ENCODE data around the gene CPT1B. TPM values are rescaled to one million over a fixed set of nuclear protein-coding genes. Genes with fewer than 3 reads are reported as not detected.

CPT1B gene
- 1.9 TPM in 1 of 2 replicates, not detected in the other for total RNA-seq

DNA sequence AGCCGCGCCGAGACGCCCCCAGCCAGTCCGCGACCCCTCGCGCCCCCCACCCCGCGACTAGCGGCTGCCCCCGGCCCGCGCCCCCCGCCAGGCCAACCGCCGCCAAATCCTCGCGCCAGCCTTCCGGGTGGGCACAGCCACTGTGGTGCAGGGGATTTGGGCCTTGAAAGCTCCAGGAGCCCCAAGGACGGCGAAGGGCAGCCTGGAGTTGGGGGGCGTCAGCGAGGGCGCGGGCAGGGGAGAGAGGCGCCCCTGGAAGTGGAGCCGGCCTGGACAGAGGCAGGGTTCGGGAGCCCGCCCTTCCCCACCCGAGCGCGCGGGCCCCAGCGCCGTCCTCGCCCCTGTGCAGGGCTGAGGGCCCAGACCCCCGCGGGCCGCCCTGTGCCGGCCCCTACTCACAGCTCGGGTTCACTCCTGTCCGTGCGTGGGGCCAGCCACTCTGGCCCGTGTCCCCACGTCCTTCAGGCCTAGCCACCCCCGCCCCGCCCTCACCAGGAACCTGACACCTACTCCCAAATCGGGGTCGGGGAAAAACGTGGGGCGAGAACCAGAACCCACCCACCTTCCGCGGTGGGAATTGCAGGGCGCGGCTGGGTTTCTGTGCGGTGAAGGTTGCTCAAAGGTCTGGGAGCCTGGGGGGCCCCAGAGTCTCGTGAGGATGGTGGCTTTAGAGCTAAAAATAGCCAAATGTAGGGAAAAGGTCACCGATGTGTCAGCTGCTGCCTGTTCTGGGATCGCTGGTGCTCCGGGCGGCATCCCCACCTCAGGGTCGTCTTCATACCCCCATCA is at the start of gene CPT1B:
TSS of gene CPT1B (minus strand) at position 441 of the 789 bp plus-strand sequence. CDS start 512 bp downstream, outside the sequence.

GRCh38 chr22:50600538-50600937 is 22.3 kb upstream of the CPT1B start, which contains the start of gene MAPK8IP2:
Gene MAPK8IP2 (plus strand): TSS chr22:50600793. CDS start chr22:50600819, 26 bp downstream.

DNA sequence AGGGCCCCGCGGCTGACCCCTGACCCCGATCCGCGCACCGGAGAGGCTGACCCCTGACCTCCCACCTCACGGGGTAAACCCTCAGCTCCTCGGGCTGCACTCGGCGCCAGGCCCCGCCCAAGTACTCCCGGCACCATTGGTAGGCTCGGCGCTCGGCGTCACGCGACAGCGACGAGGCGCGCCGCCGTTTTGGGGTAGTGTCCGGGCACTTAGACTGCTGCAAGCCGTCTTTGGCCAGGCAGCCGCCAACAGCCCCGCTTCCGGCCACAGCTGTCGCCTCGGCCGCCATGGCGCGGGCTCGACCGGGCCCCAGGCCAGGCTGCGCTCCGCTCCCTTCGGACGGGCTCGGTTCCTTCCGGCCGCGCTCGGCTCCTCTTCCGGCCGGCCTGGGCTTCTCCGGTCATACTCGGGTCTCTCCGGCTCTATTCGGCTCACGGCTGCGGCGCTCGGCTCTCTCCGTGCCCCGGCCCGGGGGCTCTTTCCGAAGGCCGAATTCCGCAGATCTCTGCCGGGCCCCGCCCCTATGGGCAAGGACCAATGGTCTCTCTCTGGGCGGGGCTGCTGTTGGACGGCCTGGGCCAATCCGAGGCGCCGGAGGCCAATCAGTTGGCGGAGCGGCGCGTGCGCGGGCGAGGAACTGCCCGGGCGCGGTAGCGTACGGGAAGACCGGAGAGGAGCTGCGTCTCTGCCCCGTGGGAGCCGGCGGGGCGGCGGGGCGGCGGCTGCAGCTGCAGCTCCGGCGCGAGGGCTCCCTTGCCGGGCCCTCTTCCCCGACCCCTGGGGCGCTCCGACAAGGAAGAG is 4.5 kb upstream of the CPT1B start, which contains the start of gene CHKB:
TSS of gene CHKB (minus strand) at position 357 of the 801 bp plus-strand sequence. CDS start at position 289, 68 bp downstream.

GRCh38 chr22:50562523-50563412 is 15.5 kb downstream of the CPT1B start, which contains the start of gene SYCE3:
Gene SYCE3 (minus strand): TSS chr22:50562919. CDS start chr22:50556405, 6,514 bp downstream.

DNA sequence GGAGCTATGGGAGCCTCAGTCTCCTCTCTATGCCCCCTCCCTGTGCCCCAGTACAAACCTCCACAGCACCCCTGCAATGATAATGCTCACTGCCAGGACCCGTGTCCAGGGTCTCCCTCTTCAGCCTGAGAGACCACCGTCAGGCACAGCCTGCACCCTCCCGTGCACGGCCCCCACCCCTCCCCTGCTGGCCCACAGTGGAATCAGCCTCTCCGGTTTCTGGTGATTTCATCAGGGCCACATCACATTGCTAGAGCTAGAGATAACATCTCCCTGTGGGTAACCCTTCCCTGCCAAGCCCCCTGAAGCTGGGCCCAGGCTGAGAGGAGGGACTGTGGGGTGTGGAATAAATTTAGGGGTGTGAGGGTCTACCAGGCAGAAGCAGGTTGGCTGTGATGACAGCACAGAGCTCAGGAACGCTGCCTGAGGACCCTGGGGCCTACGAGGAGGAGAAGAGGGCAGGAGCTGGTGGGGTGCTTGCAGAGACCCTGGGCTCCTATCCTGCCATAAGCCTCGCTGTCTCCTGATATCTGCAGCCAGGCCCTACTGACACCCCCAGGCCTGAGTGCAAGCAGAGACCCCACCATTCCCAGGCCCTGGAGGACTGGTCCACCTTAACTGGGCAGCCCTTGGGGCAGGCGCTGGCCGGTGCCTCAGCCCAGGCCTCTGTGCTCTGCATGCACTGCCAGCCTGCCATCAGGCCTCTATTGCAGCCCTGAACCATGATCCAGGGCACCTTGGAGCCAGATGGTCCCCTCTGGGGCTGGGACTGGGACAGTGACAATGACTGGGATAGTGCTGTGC is 32.5 kb downstream of the CPT1B start, which contains the start of gene KLHDC7B:
TSS of gene KLHDC7B (plus strand) at position 378 of the 804 bp plus-strand sequence. CDS start at position 723, 345 bp downstream.

DNA sequence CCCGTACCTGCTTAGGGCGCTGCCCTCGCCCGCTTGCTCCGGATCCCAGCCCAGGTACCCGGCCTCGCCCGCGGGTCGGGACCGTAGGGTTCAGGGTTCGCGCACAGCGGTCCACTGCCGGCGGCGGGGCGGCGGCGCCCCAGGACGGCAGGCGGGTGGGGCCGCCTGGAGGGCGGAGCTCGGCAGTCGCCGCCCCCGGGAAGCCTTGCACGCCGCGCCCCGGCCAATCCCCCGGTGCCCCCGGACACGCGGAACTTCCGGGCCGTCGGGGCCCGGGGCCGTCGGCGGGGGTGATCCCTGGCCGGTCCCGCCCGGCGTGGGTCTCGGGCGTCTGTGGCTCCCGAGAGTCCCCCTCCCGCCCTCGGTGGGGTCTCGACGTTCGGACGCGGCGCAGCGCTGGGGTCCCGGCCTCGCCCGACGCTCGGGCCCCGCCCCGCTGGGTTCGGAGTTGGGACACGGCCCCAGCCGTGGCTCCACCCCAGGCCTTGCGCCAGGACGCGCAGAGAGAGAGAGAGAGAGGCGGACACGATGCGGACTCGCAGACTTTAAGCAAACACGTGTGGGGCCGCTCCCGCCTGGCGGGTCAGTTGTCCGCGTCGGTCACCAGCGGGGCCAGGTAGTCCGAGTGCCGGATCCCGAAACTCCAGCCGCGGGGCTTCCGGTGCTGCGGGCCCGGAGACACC is 48.2 kb downstream of the CPT1B start, which contains the start of gene TYMP:
TSS of gene TYMP (minus strand) at position 116 of the 683 bp plus-strand sequence. CDS start 303 bp downstream, outside the sequence.

GRCh38 chr22:50525104-50525857 is 52.9 kb downstream of the CPT1B start, which contains the start of gene SCO2:
Gene SCO2 (minus strand): TSS chr22:50525598. CDS start chr22:50524411, 1,187 bp downstream.

Other genes with a start within 250 kb of the CPT1B start
- 37.6 and 52.5 TPM in 2 replicates for gene PPP6R2, start 235.1 kb downstream of the CPT1B start, total RNA-seq
- gene SBF1, start 103.4 kb downstream of the CPT1B start, total RNA-seq, result 74.1 and 83.3 TPM in 2 replicates
- 5.9 and 14.1 TPM in 2 replicates for gene ADM2, start 96.9 kb downstream of the CPT1B start, total RNA-seq
- 0.33 and 1.5 TPM in 2 replicates for gene MIOX, start 91.6 kb downstream of the CPT1B start, total RNA-seq
- 102 and 128 TPM in 2 replicates for gene LMF2, start 70.7 kb downstream of the CPT1B start, total RNA-seq
- 27.3 and 81.8 TPM in 2 replicates for gene NCAPH2, start 70.2 kb downstream of the CPT1B start, total RNA-seq
- 0.33 and 2.7 TPM in 2 replicates for gene SCO2, start 52.8 kb downstream of the CPT1B start, total RNA-seq
- gene TYMP, start 48.4 kb downstream of the CPT1B start, total RNA-seq, result 11.9 and 37.3 TPM in 2 replicates
- 0.16 and 1.3 TPM in 2 replicates for gene KLHDC7B, start 32.5 kb downstream of the CPT1B start, total RNA-seq
- not detected in 2 replicates for gene SYCE3, start 15.5 kb downstream of the CPT1B start, total RNA-seq
- gene CHKB, start 4.4 kb upstream of the CPT1B start, total RNA-seq, result 36.7 and 69.5 TPM in 2 replicates
- 0.33 and 1.0 TPM in 2 replicates for gene MAPK8IP2, start 22.4 kb upstream of the CPT1B start, total RNA-seq
- 20.9 and 59.3 TPM in 2 replicates for gene ARSA, start 49.7 kb upstream of the CPT1B start, total RNA-seq
- 2.3 and 4.9 TPM in 2 replicates for gene SHANK3, start 94.4 kb upstream of the CPT1B start, total RNA-seq
- gene ACR, start 159.8 kb upstream of the CPT1B start, total RNA-seq, result not detected in 2 replicates
- gene RABL2B, start 205.2 kb upstream of the CPT1B start, total RNA-seq, result 16.5 and 18.1 TPM in 2 replicates